ENCODE results near the gene SFRP5.
A peak's percentile ranks its signal among the peaks of the same experiment; 100 is the strongest.

The SFRP5 gene

GRCh38 chr10:97736403-97736901, 35.3 kb downstream of the SFRP5 start:
- no peak for DNase-seq (ENCODE audit: low spot score)

GRCh38 chr10:97734021-97734420, 37.8 kb downstream of the SFRP5 start:
- no peak for DNase-seq (ENCODE audit: low spot score)

- DNase-seq (ENCODE audit: low spot score) = no peak
Measured at GRCh38 chr10:97733256-97733655, 38.5 kb downstream of the SFRP5 start.

DNA sequence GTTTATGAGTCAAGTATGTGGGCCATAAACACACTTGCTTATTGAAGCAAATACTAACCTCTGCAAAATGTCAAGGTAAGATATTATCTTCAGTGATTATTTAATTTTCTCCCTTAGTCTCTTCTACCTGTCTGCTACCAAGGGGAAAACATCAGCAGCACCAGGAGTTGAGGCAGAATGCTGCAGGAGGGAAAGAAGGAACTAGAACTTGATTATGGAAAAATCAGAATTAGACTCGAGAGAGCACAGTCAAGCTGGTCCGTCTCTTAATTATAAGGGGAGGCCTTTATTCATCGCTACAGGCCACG, 39.8 kb downstream of the SFRP5 start:
- DNase-seq (ENCODE audit: low spot score) = no peak

DNA sequence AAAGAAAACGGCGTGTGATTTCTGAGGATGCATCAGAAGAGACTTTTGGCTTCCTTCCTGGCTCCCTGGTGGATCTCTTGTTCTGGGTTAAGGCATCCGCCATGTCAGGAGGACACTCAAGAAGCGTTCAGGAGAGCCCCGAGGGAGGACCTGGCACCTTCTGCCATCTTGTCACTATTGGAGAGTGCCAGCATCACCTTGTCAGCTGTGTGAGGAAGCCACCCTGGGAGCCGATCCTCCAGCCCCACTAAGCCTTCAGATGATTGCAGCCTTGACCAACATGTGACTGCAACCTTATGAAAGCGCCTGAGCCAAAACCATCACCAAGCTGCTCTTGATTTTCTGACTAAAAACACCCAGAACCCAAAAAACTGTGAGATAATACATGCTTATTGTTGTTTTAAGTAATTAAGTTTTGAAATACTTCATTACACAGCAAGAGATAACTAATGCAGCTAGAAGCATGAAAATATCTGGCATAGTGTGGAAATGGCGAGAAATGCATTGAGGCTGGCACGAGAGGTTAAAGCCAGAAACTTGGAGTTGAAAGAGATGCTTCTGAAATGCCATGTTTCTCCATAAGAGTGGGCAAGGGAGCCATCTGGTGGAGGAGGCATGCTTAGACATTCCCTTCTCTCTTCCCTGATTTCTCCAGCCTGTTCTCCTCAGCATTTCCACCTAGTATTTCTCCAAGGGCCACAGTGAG, 40.3 kb downstream of the SFRP5 start:
- DNase-seq (ENCODE audit: low spot score) = peak; percentile 68

GRCh38 chr10:97729014-97729413, 42.8 kb downstream of the SFRP5 start:
- DNase-seq (ENCODE audit: low spot score) = no peak

GRCh38 chr10:97726636-97727178, 45.1 kb downstream of the SFRP5 start:
- peak; percentile 63 for DNase-seq (ENCODE audit: low spot score)

- no peak for DNase-seq (ENCODE audit: low spot score)
Measured at GRCh38 chr10:97724341-97724941, 47.4 kb downstream of the SFRP5 start.

DNA sequence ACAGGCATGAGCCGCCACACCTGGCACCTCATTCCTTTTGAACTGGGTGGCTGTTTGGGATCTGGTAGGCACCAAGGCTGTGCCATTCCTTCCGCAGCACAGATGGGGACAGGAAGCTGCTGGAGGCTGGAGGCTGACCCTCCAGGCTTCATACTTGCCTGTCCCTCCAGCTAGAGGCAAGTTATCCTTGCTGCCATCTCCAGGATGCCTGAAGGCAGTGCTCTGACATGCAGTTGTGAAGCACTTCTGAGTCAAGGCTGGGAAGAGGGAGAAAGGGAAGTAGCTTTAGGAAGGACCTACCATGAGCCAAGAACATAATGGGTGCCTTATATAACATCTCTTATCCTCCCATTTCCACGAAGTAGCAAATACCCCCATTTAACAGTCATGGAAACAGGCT, 48.8 kb downstream of the SFRP5 start:
- DNase-seq (ENCODE audit: low spot score) = no peak

DNA sequence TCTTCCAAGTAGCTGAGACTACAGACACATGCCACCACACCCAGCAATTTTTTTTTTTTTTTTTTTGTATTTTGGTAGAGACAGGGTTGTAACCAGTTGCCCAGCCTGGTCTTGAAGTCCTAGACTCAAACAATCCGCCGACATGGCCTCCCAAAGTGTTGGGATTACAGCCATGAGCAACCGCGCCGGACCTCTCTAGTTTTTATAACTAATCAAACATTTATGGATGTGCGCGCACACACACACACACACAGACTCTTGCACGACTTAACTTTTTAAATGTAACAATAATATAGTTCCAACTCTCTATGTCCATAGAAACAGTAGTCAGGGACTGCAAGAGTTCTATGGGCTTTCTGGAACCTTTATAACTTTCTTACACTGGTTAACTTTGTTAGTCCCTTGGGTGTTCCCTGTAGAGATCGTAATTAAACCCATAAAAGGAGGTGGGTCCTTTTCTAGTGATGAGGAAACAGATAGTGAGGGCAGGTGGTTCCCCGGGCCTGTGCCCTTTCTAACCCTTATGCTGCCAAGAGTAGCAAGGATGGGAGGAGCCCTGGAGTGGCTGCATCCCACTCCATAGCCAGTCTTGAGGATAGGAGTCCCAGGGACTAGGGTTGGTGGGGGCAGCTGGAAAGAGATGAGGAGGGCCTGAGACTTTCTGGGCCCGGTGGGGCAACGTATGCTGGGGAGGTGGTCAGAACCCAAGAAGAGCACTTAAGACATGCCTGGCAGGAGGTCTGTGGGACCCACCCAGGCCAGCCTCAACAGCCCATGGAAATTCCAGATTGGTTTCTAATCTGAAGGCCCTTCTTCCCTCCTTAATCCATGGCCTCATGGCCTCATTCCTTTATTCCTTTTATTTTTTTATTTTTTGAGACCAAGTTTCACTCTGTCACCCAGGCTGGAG, 49.7 kb downstream of the SFRP5 start:
- no peak for DNase-seq (ENCODE audit: low spot score)

- DNase-seq (ENCODE audit: low spot score) = no peak
Measured at GRCh38 chr10:97719602-97720001, 52.2 kb downstream of the SFRP5 start.

GRCh38 chr10:97718659-97719142, 53.1 kb downstream of the SFRP5 start:
- peak; percentile 54 for DNase-seq (ENCODE audit: low spot score)

DNA sequence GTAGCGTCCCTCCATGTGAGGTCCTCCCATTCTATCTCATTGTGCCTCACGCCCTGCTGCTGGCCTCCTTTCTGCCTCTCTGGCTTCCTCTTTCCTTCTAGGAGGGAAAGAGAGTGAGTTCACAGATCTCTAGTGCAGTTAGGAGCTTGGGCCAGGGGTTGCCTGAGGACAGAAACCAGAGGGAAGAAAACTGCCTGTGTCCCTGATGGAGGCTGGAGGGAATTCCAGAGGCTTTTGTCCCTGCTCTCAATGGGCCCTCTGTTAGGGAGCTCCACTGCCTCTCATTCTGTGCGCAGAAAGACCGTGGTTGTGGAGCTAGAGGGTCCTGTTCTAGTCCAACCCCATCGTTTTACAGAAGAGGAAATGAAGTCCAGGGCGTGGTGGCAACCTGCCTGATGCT, 53.6 kb downstream of the SFRP5 start:
- DNase-seq (ENCODE audit: low spot score) = no peak

- DNase-seq (ENCODE audit: low spot score) = no peak
Measured at GRCh38 chr10:97717627-97718026, 54.2 kb downstream of the SFRP5 start.
